GM12878 (cell line): Measurements from ENCODE around the gene EPHB2. TPM values are rescaled to one million over a fixed set of nuclear protein-coding genes. Genes with fewer than 3 reads are reported as not detected.

Experiments used
- ATAC-seq: fragments of 200-7000 bp; cut with Tn5 transposase; 3 replicates; pipeline ENCODE4 v1.9.1; 2020; ENCODE audit warnings: mild to moderate bottlenecking, moderate library complexity
- BruUV-seq: library from RNA; stranded (reverse); fragments of 400-500 nt; replicated peaks from 2 replicates; lab custom pipeline; 2021; lab: Mats Ljungman, UMichigan
- CTCF ChIA-PET: fragments of 300-600 bp; sonication (Branson Sonifier 250); formaldehyde crosslinking; extraction: SDS; loops from one replicate; lab custom pipeline; 2021; ENCODE audit warnings: inconsistent platforms; lab: Yijun Ruan, JAX
- POLR2A ChIA-PET: fragments of 350-600 bp; formaldehyde crosslinking; extraction: SDS; loops from one replicate; lab custom pipeline; 2021; ENCODE audit warnings: inconsistent platforms; lab: Charles Lee
- RAD21 ChIA-PET: fragments of 300-600 bp; sonication (Branson Sonifier 250); formaldehyde crosslinking; loops from one replicate; lab custom pipeline; 2023; ENCODE audit warnings: antibody characterized with exemption; ENCODE audit not compliant: unreplicated experiment; lab: Charles Lee
- SMC1A ChIA-PET: fragments of 300-600 bp; sonication (Branson Sonifier 250); formaldehyde crosslinking; loops from one replicate; lab custom pipeline; 2023; ENCODE audit not compliant: unreplicated experiment, uncharacterized antibody; lab: Charles Lee
- DNase-seq: peaks from one replicate; pipeline ENCODE4 v3.0.0-alpha.2; 2011; ENCODE audit warnings: low read depth, low spot score
- FAIRE-seq: peaks from 3 replicates; lab custom pipeline; 2011; peaks lifted over from hg19 to GRCh38; lab: Jason Lieb, UNC
- H2AFZ ChIP-seq: 2 replicates; pipeline ENCODE4 v1.6.0; 2011; ENCODE audit warnings: low read depth, low read length, control low read depth; ENCODE audit not compliant: control insufficient read depth
- H3K27ac ChIP-seq: 2 replicates; pipeline ENCODE4 v1.5.1; 2011; ENCODE audit warnings: control low read depth; ENCODE audit not compliant: control insufficient read depth, insufficient read depth
- H3K27me3 ChIP-seq, 2 experiments: replicated peaks in 1 of 2; 2 replicates each; pipeline versions ENCODE4 v1.6.0 to v1.6.1; 2011; ENCODE audit warnings: low read length in 1 of 2; ENCODE audit not compliant: control insufficient read depth in 2 of 2, insufficient read depth in 2 of 2
- H3K36me3 ChIP-seq, 2 experiments: 2 replicates each; pipeline ENCODE4 v1.5.1; 2011; ENCODE audit warnings: low read length in 1 of 2; ENCODE audit not compliant: control insufficient read depth in 2 of 2, insufficient read depth in 2 of 2
- H3K4me1 ChIP-seq: 2 replicates; pipeline ENCODE4 v1.6.1; 2011; ENCODE audit warnings: mild to moderate bottlenecking, low read length, moderate library complexity, mixed read lengths; ENCODE audit not compliant: control insufficient read depth, insufficient read depth
- H3K4me2 ChIP-seq: 2 replicates; pipeline ENCODE4 v1.6.0; 2011; ENCODE audit warnings: control low read depth; ENCODE audit not compliant: control insufficient read depth, insufficient read depth
- H3K4me3 ChIP-seq: fragments of 200-600 bp; sonication (generic); 2 replicates; pipeline ENCODE4 v1.5.1; 2016
- H3K79me2 ChIP-seq: 2 replicates; pipeline ENCODE4 v1.6.0; 2011; ENCODE audit warnings: low read length; ENCODE audit not compliant: control insufficient read depth, insufficient read depth
- H3K9ac ChIP-seq: 2 replicates; pipeline ENCODE4 v1.8.0; 2011; ENCODE audit warnings: low read length, control low read depth, mixed read lengths; ENCODE audit not compliant: control insufficient read depth, insufficient read depth
- H3K9me3 ChIP-seq: replicated peaks from 3 replicates; pipeline ENCODE4 v1.5.1; 2011; ENCODE audit warnings: mild to moderate bottlenecking, low read length; ENCODE audit not compliant: control insufficient read depth, insufficient read depth
- H4K20me1 ChIP-seq: 2 replicates; pipeline ENCODE4 v1.6.0; 2011; ENCODE audit not compliant: control insufficient read depth, insufficient read depth
- EED ChIP-seq: sonication (generic); IDR thresholded peaks from 2 replicates; pipeline ENCODE4 v1.6.1; 2016; ENCODE audit warnings: antibody characterized with exemption, low read depth
- HDAC6 ChIP-seq: fragments of 200-600 bp; sonication (generic); IDR thresholded peaks from one replicate; pipeline ENCODE4 v1.8.0; 2017; ENCODE audit warnings: antibody characterized with exemption; ENCODE audit not compliant: unreplicated experiment
- KDM1A ChIP-seq: fragments of 200-600 bp; sonication (generic); IDR thresholded peaks from 2 replicates; pipeline ENCODE4 v1.6.1; 2016; ENCODE audit warnings: borderline replicate concordance
- NR2C1 ChIP-seq: fragments of 450-650 bp; IDR thresholded peaks from 2 replicates; pipeline ENCODE4 v1.6.1; 2017; ENCODE audit warnings: antibody characterized with exemption, mild to moderate bottlenecking, moderate library complexity
- RAD51 ChIP-seq: fragments of 450-650 bp; IDR thresholded peaks from 2 replicates; pipeline ENCODE4 v1.6.1; 2016; ENCODE audit warnings: moderate library complexity, mild to moderate bottlenecking, inconsistent platforms
- SMC3 ChIP-seq: IDR thresholded peaks from 2 replicates; pipeline ENCODE4 v1.6.1; 2011; ENCODE audit warnings: low read length, improper control_type of control experiment, borderline replicate concordance
- SPI1 ChIP-seq: IDR thresholded peaks from 2 replicates; pipeline ENCODE4 v1.6.1; 2011; ENCODE audit warnings: low read depth, mild to moderate bottlenecking, low read length, moderate library complexity, borderline replicate concordance; ENCODE audit not compliant: insufficient read depth
- ZNF274 ChIP-seq: IDR thresholded peaks from one replicate; pipeline ENCODE4 v1.8.0; 2011; ENCODE audit not compliant: insufficient read length, insufficient read depth
- WGBS: methylation state at CpG from one replicate; pipeline ENCODE4 v1.1.6; 2016; ENCODE audit warnings: low lambda C conversion rate; ENCODE audit not compliant: insufficient replicate concordance, insufficient coverage; ENCODE audit errors: missing lambda C conversion rate; 5-methylcytosine and 5-hydroxymethylcytosine counted together
- in situ Hi-C: fragments of 300-500 bp; cut with MboI; formaldehyde crosslinking; loops from 9 replicates; pipeline ENCODE4 v1.14.3; 2018; ENCODE audit warnings: mixed read lengths
- intact Hi-C: fragments of 100-400 bp; cut with micrococcal nuclease; formaldehyde crosslinking; loops from one replicate; pipeline ENCODE4 v1.14.2; 2022; ENCODE audit not compliant: unreplicated experiment
- polyA plus RNA-seq, 11 experiments: library from polyadenylated mRNA; depleted of rRNA in 4 of 11; unstranded in 6 of 11; stranded (reverse) in 5 of 11; fragments of >200 nt; fragmentation: Nextera tagmentation in 4 of 11; fragmentation: Illumina TruSeq in 1 of 11; extraction: Ambion mirVana in 4 of 11; extraction: Trizol in 1 of 11; gene quantifications; 1 replicate in 1 of 11; 2 replicates in 10 of 11; pipeline versions ENCODE4 v1.2.1 to v1.2.3, GENCODE V29; 2011 to 2016; ENCODE audit warnings: inconsistent platforms in 2 of 11, missing spikeins in 2 of 11, low read depth in 1 of 11
- total RNA-seq, 4 experiments: library from RNA; depleted of rRNA in 3 of 4; stranded (reverse); fragments of >200 nt in 3 of 4; fragmentation: Illumina TruSeq in 1 of 4; extraction: Trizol in 1 of 4; gene quantifications; 2 replicates each; pipeline versions ENCODE4 v1.2.1 to v1.2.3, GENCODE V29; 2013 to 2021
- TF ChIP-seq, protein P1 (sequence below): fragments of 450-650 bp; IDR thresholded peaks from 2 replicates; pipeline ENCODE4 v1.6.1; 2016; ENCODE audit warnings: mild to moderate bottlenecking
- TF ChIP-seq, protein P2 (sequence below): fragments of 450-650 bp; IDR thresholded peaks from 2 replicates; pipeline ENCODE4 v1.6.1; 2016; ENCODE audit warnings: mild to moderate bottlenecking, moderate library complexity, borderline replicate concordance

EPHB2 gene
- total and polyA plus RNA-seq, 10 of the 15 experiments (the other 5 are each of a cell fraction or from before 2014, with no cell fraction given): 0.13 to 3.3 (median 0.92) TPM

GRCh38 chr1:22912311-22912710 lies 201.7 kb downstream of the EPHB2 start:
- no peaks in the 10 kb centered on the region; the same call in 1 of the 2 replicates for H3K4me1 ChIP-seq
- H3K9ac ChIP-seq: no peak overlapping the region
- POLR2A ChIA-PET: no interaction called here
- in situ Hi-C loops (no loop called here), intact Hi-C loops (no loop called here)
- H3K36me3 ChIP-seq: no peaks in the 10 kb centered on the region
- H4K20me1 ChIP-seq: no peaks in the 10 kb centered on the region
- BruUV-seq: no TSS peak
- H2AFZ ChIP-seq: no peak overlapping the region
- no peaks in the 10 kb centered on the region; a peak in 1 of 4 replicates for H3K27me3 ChIP-seq
- ATAC-seq: no peak
- SMC1A ChIA-PET: no interaction called here
- H3K27ac ChIP-seq: no peak overlapping the region
- no peaks in the 10 kb centered on the region for H3K79me2 ChIP-seq
- CTCF ChIA-PET: no interaction called here
- WGBS: 62% methylated on average over 16 of the region's 16 CpGs
- no peaks in the 10 kb centered on the region for H3K9me3 ChIP-seq
- RAD21 ChIA-PET: no interaction called here
- H3K4me3 ChIP-seq: no peak overlapping the region
- H3K4me2 ChIP-seq: no peak overlapping the region
- no peak for FAIRE-seq
- no peak for TF ChIP-seq EED
- TF ChIP-seq ZNF274: no peak
- TF ChIP-seq, protein P1, sequence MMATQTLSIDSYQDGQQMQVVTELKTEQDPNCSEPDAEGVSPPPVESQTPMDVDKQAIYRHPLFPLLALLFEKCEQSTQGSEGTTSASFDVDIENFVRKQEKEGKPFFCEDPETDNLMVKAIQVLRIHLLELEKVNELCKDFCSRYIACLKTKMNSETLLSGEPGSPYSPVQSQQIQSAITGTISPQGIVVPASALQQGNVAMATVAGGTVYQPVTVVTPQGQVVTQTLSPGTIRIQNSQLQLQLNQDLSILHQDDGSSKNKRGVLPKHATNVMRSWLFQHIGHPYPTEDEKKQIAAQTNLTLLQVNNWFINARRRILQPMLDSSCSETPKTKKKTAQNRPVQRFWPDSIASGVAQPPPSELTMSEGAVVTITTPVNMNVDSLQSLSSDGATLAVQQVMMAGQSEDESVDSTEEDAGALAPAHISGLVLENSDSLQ: no peak
- no peak for TF ChIP-seq SPI1
- TF ChIP-seq SMC3: no peak
- no peak for TF ChIP-seq KDM1A
- no peak for TF ChIP-seq RAD51
- TF ChIP-seq, protein P2, sequence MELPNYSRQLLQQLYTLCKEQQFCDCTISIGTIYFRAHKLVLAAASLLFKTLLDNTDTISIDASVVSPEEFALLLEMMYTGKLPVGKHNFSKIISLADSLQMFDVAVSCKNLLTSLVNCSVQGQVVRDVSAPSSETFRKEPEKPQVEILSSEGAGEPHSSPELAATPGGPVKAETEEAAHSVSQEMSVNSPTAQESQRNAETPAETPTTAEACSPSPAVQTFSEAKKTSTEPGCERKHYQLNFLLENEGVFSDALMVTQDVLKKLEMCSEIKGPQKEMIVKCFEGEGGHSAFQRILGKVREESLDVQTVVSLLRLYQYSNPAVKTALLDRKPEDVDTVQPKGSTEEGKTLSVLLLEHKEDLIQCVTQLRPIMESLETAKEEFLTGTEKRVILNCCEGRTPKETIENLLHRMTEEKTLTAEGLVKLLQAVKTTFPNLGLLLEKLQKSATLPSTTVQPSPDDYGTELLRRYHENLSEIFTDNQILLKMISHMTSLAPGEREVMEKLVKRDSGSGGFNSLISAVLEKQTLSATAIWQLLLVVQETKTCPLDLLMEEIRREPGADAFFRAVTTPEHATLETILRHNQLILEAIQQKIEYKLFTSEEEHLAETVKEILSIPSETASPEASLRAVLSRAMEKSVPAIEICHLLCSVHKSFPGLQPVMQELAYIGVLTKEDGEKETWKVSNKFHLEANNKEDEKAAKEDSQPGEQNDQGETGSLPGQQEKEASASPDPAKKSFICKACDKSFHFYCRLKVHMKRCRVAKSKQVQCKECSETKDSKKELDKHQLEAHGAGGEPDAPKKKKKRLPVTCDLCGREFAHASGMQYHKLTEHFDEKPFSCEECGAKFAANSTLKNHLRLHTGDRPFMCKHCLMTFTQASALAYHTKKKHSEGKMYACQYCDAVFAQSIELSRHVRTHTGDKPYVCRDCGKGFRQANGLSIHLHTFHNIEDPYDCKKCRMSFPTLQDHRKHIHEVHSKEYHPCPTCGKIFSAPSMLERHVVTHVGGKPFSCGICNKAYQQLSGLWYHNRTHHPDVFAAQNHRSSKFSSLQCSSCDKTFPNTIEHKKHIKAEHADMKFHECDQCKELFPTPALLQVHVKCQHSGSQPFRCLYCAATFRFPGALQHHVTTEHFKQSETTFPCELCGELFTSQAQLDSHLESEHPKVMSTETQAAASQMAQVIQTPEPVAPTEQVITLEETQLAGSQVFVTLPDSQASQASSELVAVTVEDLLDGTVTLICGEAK: no peak
- TF ChIP-seq NR2C1: no peak
- no peak for TF ChIP-seq HDAC6
- DNase-seq: no peak
